Activated naive CD4-positive, alpha-beta T cell (primary cell): ENCODE results near the gene CDC42EP5.
"Not testable (repeated sequence)": the region's sequence is repeated elsewhere in the genome, so short reads cannot be mapped to it uniquely, and the experiment has no call there.

ENCODE experiments used
- DNase-seq, 4 experiments: peaks; one replicate each; lab custom pipeline; 2025; lab: John Stamatoyannopoulos, UW

Gene CDC42EP5

DNA sequence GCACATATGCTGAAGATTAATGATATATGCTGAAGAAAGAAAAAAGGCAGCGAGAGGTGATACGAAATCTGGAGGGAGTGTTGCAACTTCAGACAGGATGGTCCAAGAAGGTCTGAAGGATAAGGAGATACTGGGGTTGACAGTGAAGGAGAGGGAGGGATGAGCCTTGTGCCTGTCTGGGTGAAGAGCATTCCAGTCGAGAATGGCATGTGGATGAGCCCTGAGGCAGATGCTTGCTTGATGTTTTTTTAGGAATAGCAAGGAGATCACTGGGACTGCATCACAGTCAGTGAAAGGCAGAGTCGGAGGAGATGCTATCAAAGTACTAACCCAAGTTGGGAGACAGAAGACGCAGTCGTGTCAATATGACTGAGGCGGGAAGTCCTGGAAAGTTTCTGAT lies 16.2 kb upstream of the CDC42EP5 start:
- no peak for DNase-seq

DNA sequence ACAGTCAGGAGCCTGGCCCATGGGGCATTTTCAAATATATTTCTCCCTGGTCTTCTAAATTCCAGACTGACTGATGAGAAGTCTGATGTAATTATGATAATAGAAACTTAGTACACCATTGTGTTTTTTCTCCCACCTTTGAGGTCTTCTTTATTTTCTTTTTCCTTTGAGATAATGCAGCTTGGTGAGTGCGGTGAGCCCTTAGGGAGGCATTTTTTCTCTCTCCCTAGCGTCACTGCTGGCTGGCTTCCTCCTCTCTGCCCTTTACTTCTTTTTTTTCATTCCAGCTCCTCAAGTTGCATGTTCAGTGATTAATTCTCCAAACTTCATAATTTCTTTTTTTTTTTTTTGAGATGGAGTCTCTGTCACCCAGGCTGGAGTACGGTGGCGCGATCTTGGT lies 12.8 kb upstream of the CDC42EP5 start:
- DNase-seq, result no peak

DNA sequence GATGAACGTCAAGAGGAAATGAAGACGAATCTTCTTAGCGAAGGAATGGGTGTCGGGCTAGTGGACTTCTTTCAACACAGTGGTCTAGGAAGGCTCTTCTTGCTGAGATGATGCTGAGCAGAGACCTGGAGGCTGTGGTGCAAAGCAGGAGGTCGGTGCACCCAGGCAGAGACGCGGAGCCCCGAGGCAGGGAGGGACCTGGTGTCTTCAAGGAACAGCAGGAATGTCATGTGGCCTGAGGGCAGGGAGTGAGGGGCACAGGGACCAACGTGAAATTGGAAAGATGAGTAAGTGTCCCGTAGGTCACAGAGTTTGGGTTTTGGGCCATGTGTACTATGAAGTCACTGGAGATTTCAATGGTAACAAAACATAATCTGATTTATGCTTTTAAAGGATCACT lies 11.4 kb upstream of the CDC42EP5 start:
- no peak for DNase-seq

DNA sequence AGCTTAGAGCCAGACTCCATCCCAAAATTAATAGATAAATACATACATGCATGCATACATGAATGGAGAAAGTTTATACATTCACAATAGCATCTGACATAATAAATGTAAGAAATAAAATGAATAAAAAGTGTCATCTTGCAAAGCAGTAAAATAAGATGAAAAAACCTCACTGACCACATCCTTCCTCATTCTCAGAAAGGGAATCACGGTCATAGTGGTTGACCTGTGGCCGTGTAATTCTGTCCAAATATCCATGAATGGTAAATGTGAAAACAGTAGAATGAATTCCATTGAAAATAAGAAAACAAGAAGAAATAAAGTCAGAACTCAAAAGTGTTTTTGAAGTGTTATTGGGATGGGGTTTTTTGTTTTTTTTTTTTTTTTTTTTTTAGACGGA lies 9.8 kb upstream of the CDC42EP5 start:
- DNase-seq, result no peak

DNA sequence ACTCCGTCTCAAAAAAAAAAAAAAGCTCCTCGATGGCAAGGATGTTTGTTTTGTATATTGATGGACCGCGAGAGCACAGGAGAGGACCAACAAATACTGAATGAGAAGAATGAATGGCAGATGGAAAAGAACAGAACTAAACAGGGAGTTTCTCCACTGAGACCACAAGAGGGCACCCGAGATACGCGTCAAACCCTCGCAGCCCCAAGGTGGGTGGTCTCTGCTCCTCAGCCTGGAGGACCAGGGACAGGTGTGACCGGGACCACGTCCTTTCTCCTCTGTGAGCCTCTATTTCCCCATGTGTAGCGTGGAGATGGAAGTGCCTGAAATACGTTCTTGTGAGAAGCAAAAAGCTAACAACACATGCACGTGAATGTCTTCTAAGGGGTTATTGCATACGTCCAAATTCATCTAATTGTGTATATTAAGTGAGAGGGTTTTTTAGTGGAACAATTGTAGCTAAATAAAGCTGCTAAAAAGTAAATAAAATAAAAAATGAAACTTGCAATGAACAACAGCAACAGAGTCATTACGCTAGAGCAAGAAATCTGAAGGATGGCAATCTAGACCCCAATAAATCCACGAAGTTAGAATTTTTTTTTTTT lies 8.3 kb upstream of the CDC42EP5 start:
- no peak for DNase-seq

DNA sequence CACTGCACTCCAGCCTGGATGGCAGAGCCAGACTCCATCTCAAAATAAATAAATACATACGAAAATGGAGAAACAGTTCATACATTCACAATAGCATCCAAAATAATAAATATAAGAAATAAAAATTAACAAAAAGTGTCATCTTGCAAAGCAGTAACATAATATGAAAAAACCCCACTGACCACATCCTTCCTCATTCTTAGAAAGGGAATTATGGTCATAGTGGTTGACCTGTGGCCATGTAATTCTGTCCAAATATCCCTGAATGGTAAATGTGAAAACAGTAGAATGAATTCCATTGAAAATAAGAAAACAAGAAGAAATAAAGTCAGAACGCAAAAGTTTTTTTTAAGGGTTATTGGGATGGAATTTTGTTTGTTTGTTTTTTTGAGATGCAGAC lies 7.0 kb upstream of the CDC42EP5 start:
- DNase-seq, result no peak

DNA sequence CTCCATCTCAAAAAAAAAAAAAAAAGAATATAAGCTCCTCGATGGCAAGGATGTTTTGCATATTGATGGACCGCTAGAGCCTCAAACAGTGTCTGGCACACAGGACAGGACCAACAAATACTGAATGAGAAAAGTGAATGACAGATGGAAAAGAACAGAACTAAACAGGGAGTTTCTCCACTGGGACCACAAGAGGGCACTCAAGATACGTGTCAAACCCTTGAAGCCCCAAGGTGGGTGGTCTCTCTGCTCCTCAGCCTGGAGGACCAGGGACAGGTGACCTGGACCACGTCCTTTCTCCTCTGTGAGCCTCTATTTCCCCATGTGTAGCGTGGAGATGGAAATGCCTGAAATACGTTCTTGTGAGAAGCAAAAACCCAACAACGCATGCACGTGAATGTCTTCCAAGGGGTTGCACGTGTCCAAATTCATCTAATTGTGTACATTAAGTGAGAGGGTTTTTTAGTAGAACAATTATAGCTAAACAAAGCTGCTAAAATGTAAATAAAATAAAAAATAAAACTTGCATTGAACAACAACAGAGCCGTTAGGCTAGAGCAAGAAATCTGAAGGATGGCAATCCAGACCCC lies 5.7 kb upstream of the CDC42EP5 start:
- DNase-seq, result no peak

DNA sequence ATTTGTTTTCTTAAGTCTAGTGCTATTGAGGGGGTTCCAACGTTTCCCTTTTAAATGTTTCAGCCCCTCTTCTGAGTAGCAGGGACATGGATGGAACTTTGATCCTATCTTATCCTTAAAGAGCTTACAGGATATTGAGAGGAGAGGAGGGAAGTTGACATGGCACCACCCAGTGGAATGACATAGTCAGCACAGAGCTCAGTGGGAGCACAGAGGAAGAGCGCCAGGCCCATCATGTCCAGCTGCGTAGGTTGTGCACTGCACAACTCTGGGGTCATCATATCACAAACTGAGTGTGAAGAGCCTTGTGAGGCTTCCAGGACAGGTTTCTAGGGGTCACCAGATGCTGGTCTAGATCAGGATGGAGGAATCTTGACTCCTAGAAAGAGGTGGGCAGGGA lies 4.6 kb upstream of the CDC42EP5 start:
- DNase-seq, result no peak

DNA sequence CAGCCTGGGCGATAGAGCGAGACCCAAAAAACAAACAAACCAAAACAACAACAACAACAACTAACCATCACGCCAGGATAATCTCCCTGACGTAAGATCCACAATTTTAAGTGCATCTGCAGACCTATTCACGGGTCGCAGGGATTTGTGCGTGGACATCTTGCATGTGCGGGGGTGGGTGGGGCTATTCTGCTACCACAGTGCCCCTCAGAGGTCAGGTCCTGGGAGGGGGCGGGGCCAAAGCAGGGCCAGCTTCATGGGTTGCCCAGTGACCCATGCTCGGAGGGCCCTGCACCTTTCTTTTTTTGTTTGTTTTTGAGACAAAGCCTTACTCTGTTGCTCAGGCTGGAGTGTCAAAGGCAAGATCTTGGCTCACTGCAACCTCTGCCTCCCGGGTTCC lies 2.6 kb upstream of the CDC42EP5 start:
- no peak for DNase-seq

DNA sequence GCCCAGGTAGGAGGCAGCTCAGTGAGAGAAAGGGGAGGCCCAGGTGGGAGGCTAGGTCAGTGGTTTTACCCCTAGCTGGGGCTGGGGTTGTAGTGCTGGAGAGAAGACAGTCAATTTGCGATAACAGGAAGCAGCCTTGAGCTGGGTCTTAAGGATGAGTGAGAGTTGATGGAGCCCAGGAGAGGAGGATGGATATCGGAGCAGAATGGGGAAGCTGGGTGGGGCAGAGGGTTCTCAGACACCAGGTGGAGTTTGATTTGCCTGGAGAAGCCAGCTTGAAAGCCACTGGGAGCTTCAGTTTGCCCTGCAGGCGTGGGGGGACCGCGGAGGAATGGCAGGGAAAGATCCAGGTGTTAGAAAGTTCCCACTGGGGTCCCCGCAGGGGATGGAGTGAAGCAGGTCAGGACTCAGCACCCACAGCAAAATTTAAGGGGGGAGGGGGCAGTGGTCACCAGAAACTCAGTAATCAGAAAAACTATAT lies 836 bp upstream of the CDC42EP5 start:
- no peak for DNase-seq

DNA sequence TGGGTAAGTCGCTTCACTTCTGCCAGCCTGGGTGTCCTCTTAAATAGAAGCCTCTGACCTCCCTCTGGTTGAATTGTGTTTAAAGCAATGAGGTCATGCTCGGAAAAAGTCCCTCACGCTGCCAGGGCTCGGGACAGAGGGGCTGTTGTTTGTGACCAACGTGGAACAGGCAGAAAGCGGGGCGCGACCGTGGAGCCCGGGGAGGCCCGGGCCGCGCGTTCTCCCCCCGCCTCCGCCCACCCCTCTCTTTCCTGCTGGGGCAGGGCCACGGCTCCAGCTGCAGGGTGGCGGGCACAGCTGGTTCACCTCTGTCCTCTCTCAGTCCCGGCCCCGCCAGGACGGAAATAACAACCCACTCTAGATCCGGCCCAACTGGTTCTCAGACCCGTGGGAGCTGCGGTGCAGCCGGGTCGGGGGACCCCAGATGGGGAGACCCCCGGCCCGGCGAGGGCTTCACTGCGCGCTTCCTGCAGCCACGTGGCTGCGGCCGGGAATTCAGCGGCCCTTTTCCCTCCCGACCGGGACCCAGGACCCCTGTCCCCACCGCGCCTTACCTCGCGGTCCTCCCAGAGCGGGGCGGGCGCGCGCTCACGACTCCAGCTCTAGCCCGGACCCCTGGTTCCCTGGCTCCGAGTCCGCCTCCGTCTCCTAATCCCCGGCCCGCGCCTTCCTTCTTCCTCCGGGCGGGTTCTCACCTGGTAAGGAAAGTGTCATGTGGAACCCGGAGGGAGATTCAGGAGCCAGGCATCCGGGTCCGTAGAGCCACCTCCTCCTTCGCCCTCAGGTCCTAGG lies 1.9 kb downstream of the CDC42EP5 start:
- no peak for DNase-seq

DNA sequence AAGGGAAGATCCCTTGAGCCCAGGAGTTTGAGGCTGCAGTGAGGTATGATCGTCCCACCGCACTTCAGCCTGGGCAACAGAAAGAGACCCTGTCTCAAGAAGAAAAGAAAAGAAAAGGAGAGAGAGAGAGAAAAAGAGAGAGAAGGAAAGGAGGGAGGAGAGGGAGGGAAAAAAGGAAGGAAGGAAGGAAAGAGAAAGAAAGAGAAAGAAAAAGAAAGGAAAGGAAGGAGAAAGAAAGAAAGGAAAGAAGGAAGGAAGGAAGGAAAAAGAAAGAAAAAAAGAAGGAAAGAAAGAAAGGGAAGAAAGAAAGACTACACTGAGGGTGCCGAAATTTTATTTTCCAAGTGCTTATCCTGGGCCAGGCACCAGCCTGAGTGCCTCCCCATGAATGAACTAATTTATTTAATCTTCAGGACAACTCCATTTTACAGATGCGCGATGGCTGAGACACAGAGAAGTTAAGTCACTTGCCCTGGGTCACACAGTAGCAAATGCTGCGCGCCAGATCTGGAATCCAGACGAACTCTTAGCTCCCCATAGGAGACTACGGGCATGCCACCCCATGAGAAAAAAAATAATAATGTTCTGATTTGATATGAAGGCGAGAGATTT lies 2.7 kb downstream of the CDC42EP5 start:
- no peak for DNase-seq

DNA sequence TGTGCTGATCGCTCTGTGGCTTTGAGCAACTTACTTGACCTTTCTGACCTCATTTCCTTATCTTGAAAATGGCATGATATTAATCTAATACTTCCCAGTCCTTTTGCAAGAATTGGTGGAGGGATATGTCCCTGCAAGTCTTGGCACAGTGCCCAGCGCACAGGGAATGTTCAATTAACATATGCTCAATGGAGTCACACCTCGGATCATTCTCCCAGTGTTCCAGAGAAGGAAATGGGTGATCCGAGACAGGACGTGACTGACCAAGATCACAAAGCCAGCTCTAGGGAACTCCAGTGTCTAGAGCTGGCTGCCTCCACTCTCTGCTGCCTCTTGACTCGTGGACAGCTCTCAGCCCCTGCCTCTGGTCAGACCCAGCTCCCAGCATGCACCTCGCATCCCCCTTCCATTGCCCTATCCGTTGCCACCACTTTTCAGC lies 3.6 kb downstream of the CDC42EP5 start:
- DNase-seq, result no peak

DNA sequence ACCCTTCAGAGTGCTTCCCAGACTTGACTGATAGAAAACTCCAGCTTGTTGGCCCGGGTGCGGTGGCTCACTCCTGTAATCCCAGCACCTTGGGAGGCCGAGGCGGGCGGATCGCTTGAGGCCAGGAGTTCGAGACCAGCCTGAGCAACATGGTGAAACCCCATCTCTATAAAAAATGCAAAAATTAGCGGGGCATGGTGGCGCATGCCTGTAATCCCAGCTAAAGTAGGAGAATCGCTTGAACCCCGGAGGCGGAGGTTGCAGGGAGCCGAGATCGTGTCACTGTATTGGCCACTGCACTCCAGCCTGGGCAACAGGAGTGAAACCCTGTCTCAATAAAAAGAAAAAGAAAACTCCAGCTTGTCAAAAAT lies 7.0 kb downstream of the CDC42EP5 start:
- DNase-seq, result not testable (repeated sequence)

DNA sequence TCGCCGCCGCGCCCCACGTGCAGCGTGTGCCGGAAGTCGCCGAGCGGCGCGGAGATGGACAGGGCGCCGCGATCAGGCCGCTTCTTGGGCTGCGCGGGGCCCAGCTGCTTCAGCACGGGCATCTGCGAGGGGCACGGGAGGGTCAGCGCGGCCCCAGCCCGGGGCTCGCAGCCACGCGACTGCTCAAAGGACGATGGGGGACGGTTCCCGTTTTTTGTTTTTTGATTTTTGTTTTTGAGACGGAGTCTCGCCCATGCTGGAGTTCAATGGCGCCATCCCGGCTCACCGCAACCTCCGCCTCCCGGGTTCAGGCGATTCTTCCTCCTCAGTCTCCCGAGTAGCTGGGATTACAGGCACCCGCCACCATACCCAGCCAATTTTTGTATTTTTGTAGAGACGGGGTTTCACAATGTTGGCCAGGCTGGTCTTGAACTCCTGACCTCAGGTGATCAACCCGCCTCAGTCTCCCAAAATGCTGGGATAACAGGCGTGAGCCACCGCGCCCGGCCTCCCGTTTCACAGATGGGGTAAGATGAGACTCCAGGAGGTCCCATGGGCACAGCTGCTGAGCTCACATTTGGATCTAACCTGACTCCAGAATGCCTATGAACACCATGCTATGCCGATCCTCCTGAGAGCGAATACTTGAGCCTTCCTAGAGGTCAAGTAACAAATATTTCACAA lies 7.5 kb downstream of the CDC42EP5 start:
- no peak for DNase-seq

DNA sequence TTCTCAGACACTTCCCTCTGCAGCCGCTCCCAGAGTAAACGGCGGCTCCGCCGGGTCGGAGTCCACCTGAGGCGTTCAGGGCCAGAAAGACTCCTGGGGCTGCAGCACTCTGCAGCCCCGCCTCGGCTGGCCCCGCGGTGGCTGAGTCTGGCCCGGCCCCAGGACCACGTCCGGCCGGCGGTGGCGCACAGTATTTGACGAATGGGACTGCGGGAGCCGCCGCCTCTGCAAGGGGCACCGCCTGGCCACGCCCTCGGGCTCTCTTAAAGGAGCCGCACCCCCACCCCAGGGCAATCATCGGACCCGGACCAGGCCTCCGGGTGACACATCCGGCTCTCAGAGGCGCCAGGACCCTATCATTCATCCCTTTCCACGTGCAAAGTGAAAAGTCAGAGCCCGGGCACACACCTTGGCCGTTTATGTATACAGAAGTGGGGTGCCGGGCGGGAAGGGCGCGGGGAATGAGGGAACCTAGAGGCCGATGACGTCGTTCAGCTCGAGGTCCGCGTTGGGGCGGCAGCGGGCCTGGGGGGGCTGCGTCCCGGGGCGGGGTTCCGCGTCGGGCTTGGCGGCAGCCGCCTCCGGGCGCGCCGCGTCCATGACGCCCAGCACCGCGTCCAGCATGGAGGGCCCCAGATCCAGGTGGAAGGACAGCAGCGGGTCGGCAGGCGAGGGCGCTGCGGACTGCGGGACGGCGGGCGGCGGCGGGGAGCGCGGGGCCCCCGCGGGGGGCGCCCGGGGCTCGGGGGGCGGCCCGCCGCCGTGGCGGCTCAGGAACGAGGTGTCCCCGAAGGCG lies 8.3 kb downstream of the CDC42EP5 start:
- peak in 3 of 4 experiments; percentile 30 to 47 (median 32) for DNase-seq

DNA sequence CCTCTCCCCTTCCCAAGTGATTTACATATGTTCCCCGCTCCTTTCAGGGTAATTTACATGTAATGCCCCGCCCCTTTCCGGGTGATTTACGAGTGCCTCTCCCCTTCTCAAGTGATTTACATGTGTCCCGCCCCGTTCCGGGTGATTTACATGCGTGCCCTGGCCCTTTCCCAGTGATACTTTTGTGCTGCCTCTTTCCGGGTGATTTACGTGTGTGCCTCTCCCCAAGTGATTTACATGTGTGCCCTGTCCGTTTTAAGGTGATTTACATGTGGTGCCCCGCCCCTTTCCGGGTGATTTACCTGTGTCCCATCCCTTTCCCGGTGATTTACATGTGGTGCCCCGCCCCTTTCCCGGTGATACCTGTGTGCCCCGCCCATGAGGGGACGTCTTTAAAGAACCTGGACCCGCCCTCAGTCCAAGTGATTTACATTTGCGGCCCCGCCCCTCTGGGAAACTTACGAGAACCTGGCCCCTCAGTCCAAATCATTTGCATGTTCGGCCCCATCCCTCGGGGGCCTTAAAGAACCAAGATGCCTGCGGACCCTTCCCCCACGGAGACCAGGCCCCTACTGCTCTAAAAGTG lies 9.0 kb downstream of the CDC42EP5 start:
- DNase-seq, result peak; percentile 63 to 81 (median 68)

DNA sequence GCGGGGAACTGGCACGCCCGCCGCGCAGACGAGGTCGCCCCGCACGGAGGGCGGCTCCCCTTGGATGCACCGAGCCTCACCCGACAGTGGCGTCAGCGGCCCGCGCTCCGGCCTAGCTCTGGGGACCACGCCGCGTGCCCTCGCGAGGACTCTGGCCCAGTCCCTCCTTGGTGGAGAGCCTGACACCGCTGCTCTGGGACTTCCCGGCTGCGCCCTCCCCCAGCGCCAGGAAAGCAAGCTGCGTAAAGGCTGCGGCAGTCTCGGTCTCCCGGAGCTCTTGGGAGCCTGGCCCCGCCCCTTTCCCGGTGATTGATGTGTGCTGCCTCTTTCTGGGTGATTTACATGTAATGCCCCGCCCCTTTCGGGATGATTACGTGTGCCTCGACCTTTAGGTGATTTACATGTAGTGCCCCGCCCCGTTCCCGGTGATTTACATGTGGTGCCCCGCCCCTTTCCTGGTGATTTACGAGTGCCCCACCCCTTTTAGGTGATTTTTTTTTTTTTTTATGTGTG lies 9.5 kb downstream of the CDC42EP5 start, which contains the start of gene LENG9:
TSS of gene LENG9 (minus strand) at position 248 of the 513 bp plus-strand sequence. CDS start 252 bp downstream, outside the sequence.
- peak; percentile 72 to 83 (median 78) for DNase-seq

DNA sequence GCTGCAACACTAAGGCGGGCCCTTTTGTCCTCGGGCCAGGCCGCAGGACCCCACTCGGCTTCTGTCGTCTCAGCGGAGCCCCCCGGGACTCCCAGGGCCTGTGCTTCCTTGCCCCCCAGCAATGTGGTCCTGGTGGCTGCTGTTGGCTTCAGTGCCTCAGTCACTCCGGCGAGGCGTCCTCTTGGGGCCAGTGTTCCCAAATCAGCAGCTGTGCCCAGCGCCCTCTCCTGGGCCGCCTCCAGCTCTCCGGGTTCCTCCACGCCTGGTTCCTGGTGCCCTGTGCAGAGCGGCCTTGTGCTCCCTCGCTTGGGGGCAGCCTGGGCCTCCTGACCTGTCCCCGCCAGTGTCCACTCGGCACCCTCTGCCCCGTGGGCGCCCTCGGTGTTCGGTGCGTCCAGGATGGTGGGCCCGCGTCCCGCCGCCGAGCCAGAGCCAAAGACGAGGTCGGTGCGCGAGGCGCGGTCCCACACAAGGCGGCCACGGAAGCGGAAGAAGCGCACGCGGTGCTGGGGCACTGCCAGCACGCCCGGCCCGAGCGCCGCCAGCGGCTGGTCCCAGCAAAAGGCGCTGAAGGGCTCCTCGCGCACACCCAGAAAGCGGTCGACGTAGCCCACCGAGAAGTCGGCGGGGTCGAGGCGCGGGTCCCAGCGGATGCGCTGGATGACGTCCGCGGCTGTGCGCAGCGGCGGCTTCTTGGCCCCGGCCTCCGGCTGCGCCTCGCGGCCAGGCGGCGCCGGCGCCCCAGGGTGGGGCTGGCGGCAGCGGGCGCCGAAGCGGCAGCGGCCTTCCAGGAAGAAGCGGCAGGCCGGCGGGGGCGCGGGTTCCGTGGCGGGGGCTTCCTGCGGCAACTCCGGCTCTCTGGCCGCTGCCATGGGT lies 10.2 kb downstream of the CDC42EP5 start:
- DNase-seq, result peak in 3 of 4 experiments; percentile 50 to 54 (median 51)
